H54 (cell line): Measurements from ENCODE around the gene ZNF423.

Experiments
- DNase-seq: peaks from one replicate; pipeline ENCODE4 v3.0.0; 2011; ENCODE audit warnings: low spot score, mixed read lengths; ENCODE audit not compliant: insufficient read length
- FAIRE-seq: peaks from 3 replicates; lab custom pipeline; 2011; peaks lifted over from hg19 to GRCh38; lab: Jason Lieb, UNC
- POLR2A ChIP-seq: IDR thresholded peaks from 2 replicates; pipeline ENCODE4 v1.6.1; 2011; ENCODE audit warnings: low read depth, mild to moderate bottlenecking, low read length

The ZNF423 gene

DNA sequence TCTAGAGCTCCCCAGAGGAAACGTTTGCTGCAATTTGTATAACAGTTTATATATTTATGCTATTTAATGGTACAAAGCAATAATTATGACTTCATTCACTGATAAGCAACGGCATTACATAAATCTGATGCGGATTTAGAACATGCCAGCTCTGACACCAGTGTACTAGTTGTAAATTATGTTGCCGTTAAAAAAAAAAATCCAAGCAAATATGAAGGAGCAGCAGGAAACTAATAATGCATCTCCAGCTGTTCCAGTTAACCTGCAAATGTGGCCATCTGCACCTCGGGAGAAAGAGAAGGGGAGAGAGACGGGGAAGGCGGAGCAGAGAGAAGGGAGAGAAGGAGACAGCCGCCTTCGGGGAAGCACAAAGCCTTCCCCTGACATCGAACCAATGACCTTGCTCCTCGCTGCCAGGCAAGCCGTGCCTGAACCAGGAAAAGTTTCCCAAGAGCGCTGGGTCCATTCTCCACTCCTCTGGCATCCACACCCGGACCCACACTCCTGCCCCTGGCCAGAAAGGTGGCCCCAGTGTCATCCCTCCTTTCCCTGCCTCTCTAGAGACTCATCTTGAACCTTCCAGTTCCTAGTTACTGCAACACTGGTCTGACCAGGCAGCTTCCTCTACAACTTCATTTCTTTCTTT, 307.5 kb downstream of the ZNF423 start:
- no peak for TF ChIP-seq POLR2A
- FAIRE-seq: no peak
- no peak for DNase-seq

GRCh38 chr16:49547448-49547847, 308.5 kb downstream of the ZNF423 start:
- DNase-seq: no peak
- TF ChIP-seq POLR2A: no peak
- no peak for FAIRE-seq

DNA sequence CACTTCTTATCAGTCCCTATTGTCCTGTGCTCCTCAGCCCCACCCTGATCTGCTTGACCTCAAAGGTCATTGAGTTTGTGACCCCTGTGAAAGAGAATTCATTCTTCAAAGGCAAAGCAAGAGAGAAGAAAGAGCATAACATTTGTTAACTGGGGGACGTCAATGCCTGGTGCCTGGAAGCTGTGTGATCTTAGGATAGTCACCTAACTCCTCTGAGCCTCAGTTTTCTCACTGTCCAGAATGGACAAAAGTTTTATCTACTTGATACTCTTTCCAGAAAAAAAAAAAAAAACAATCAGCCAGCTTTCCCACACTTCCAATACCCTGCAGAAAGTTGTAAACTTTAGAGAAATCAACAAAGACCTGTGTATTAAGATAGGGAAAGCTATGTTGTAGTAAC, 309.2 kb downstream of the ZNF423 start:
- DNase-seq: no peak
- FAIRE-seq: no peak
- TF ChIP-seq POLR2A: no peak

DNA sequence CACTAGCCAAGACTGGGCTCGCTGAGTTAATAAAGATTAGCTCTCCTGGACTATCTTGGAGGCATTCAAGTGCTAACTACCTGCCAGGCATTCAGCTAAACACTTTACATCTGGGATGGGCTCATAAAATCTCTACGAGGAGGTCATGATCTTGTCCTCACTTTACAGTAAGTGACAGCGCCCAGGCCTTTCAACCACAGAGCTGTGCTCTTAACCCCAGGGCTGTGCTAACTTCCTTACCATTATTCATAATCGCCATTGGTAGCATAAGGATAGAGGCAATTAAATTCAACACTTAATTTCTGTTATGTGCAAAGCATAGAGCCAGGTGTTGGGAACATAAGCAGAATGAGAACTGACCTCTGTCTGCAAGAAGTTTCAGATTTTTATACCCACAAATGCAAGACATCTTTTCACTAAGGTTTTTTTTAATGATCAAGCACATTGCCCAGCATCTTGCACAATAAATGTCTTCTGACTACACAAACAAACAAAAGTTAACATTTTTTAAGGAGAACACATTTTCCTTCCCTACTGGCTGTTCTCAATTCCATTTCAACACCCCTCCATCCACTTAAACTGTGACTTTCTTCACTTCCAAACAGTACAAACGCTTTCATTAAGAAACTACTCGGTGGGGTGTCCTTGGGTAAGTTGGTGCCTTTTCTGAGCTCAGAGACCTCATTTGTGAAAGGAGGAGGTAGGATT, 310.0 kb downstream of the ZNF423 start:
- DNase-seq (no peak), FAIRE-seq (no peak)
- no peak for TF ChIP-seq POLR2A

GRCh38 chr16:49545243-49545642, 310.7 kb downstream of the ZNF423 start:
- no peak for TF ChIP-seq POLR2A
- FAIRE-seq: no peak
- DNase-seq: no peak

DNA sequence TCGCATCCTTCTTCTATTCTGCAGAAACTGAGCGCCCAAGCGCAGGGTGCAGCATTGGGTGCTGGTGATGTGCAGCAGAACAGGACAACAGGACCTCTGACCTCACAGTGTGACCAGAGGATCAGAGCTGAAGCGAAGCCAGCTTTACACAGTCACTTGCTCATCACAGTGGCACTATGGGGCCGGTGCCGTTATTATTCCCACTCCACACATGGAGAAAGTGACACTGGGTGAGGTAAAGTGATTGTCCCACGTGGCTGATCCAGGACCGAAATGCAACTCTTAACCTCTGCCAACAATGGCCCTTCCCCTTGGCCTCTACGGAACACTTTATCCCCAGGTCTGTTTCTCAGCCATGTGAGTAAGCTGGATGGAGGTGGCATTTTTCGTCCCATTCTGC, 311.1 kb downstream of the ZNF423 start:
- FAIRE-seq: no peak
- TF ChIP-seq POLR2A: no peak

GRCh38 chr16:49543631-49543946, 312.3 kb downstream of the ZNF423 start:
- no peak for TF ChIP-seq POLR2A
- DNase-seq: no peak
- no peak for FAIRE-seq

More for the DNA sequence above, 311.1 kb downstream of the ZNF423 start:
- no peak for DNase-seq

DNA sequence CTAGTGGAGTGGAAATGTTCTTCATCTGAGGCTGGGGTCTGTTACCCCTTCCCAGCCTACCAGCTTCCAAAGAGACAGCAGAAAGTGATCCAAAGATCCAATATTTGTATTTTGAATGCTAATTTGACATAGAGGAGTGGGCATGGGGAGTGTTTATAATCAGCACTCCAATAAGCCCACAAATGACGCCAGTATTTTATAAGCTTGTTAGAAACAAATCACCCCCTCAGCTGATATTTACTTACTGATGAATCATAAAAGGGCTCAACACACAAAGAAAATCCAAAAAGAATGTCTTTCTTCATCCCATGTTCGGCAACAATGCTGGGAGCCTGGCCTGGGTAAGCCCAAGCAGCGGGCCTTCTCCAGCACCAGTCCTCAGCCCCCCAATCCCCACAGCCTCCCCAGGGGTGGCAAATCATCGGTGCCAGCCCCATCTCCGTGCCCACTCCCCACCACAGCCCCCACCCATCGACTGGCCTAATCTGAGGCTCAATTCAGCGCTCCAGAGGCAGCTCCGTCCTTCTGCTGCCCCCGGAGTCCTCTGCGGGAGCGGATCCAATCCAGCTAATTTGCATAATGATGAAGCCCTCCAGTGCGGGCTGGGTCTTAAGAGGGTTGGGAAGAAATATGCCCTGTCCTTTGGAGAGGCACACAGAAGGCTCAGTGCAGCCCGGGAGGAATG, 312.8 kb downstream of the ZNF423 start:
- DNase-seq (no peak), FAIRE-seq (no peak)

DNA sequence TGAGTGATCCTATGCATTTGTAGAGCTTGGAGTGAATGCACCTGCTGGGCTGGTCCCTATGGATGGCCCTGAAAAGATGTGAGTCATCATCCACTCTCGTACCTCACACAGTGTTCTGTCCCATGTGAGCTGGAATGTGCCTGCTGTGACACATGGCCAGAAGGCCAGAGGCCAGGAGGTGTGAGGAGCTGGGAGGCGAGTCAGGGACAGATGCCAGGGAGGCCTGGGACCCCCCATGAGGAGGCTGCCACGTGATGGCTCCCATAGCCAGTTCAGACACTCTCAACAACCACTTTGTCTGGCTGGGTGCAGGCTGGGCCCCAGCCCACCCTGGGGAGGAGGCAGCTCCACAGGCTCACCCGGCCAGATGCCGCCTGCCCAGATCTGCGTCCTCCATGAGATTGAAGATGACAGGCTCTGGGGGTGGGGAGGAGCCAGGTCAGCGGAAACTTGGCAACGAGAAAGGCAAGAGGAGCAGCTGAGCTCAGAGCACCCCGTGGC, 313.5 kb downstream of the ZNF423 start:
- TF ChIP-seq POLR2A: no peak
- no peak for FAIRE-seq

More for the DNA sequence above, 312.8 kb downstream of the ZNF423 start:
- no peak for TF ChIP-seq POLR2A

DNA sequence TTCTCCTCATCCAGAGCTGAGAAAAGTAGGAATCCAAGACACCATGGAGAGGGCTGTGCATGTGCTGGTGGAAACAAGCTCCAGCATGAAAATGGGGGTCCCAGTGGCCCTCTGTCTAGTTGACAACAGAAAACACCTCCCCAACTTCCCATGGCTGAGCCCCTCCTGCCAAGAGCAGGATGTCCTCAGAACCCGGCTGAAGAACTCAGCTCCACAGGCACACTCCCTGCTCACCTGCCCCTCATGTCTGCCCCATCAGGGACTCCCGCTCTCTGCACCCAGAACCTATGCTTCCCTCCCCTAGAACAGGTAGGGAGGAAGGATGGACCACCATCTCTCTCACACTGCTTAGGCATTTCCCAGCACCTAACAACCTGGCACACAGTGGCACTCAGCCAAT, 315.1 kb downstream of the ZNF423 start:
- DNase-seq (no peak), FAIRE-seq (no peak)
- TF ChIP-seq POLR2A: no peak

More for the DNA sequence above, 313.5 kb downstream of the ZNF423 start:
- DNase-seq: no peak

DNA sequence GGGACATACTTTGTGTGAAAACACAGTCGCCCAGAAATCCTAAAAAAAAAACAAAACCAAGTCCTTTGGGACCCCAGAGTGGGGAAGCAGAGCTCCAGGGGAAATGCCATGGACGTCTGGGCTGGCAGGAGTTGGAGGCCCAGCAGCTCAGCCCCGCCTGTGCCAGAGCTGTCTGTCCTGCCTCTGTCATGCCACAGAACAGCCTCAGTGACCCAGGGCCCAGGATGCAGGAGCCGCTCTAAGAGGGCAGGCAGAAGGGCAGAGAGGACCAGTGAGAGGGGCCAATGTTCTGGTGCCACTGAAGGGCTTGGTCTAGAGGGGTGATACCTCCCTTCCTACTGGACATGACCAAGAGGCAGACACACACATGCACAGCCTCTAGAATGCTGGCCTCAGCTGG, 316.2 kb downstream of the ZNF423 start:
- DNase-seq (no peak), FAIRE-seq (no peak)
- TF ChIP-seq POLR2A: no peak

DNA sequence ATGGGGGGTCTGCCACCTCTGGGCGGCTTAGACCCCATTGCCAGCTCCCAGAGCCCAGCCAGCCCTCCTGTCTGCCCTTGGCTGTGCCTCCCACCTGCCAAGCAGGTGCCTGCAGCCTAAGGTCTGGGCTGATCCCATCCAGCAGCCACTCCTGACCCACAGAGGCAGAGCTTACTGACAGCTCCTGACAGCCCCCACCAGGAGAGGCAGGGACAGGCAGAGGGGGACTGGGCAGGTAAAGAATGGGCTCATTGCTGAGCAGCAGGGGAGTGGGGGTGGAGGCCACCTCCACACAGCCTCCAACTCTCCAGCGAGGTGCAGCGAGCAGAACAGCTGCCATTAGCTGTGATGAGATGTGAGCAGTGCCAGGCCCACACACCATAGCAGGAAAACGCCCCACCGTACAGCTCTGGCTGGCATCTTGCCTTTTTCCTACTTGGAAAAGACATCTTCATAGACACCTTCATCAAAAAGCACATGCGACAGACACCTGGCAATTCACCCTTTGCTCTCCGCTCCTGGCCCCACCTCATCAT, 317.9 kb downstream of the ZNF423 start:
- TF ChIP-seq POLR2A: no peak

GRCh38 chr16:49534901-49535610, 320.9 kb downstream of the ZNF423 start:
- no peak for TF ChIP-seq POLR2A
- DNase-seq: no peak
- no peak for FAIRE-seq

More for the DNA sequence above, 317.9 kb downstream of the ZNF423 start:
- no peak for FAIRE-seq
- DNase-seq: no peak
